Mesenteric fat pad (tissue), 1 donor: Measurements from ENCODE around the gene ABCC10. TPM values are rescaled to one million over a fixed set of nuclear protein-coding genes. Genes with fewer than 3 reads are reported as not detected.
"Not testable (repeated sequence)": the region's sequence is repeated elsewhere in the genome, so short reads cannot be mapped to it uniquely, and the experiment has no call there.

Experiments used
- DNase-seq: peaks from one replicate; pipeline ENCODE4 v3.0.0-alpha.2; 2020; ENCODE audit warnings: low spot score
- total RNA-seq: library from RNA; stranded (reverse); fragmentation: NEBNext Ultra II Directional; extraction: Animal tissue kit (Norgen Biotek cat#: 25700); gene quantifications from one replicate; pipeline ENCODE4 v1.2.1, GENCODE V29; 2021
- donor health status: DM: yes; HTN: yes; CAD: no.

The ABCC10 gene
- total RNA-seq, 1 donor from 2014 or later, result 22.0 TPM

DNA sequence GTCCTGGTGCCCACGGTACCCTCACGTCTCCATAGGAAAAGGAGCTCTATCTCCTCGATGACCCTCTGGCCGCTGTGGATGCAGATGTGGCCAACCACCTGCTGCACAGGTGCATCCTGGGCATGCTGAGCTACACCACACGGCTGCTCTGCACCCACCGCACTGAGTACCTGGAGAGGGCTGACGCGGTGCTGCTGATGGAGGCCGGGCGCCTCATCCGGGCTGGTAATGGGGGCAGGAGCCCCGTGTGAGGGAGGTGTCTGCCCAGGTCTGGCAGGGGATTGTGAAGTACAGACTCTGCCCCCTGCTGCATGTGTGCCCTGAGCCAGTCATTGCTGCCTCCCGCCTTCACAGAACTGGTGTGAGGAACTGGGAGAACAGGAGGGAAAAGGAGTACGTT is 15.6 kb downstream of the ABCC10 start:
- DNase-seq, result no peak

- no peak for DNase-seq
Observed at GRCh38 chr6:43444036-43444435, 16.7 kb downstream of the ABCC10 start.

GRCh38 chr6:43444582-43444981 is 17.2 kb downstream of the ABCC10 start:
- DNase-seq, result no peak

- DNase-seq, result no peak
Observed at GRCh38 chr6:43445576-43445975, 18.2 kb downstream of the ABCC10 start.

DNA sequence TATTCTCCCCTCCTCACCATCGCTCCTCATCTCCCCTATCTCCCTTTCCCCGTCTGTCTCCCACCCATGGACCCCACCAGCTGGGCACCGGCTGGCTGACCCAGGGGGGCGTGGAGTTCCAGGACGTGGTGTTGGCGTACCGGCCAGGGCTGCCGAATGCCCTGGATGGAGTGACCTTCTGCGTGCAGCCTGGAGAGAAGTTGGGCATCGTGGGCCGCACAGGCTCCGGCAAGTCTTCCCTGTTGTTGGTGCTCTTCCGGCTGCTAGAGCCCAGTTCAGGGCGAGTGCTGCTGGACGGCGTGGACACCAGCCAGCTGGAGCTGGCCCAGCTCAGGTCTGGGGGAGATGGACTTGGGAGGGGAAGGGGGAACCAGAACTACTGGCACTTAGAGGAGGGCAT is 20.3 kb downstream of the ABCC10 start:
- no peak for DNase-seq

DNA sequence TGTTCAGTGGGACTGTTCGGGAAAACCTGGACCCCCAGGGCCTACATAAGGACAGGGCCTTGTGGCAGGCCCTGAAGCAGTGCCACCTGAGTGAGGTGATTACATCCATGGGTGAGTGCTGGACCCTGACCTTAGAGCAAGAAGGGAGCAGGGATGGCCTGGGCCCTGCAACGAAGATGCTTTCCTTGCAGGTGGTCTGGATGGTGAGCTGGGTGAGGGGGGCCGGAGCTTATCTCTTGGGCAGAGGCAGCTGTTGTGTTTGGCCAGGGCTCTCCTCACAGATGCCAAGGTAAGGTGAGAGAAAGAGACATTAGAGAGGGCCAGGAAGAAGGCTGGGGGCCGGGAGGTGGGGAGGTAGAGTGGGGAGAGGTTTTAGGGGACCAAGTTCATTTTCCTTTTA is 21.6 kb downstream of the ABCC10 start:
- no peak for DNase-seq

GRCh38 chr6:43450699-43451131 is 23.4 kb downstream of the ABCC10 start:
- DNase-seq, result no peak

DNA sequence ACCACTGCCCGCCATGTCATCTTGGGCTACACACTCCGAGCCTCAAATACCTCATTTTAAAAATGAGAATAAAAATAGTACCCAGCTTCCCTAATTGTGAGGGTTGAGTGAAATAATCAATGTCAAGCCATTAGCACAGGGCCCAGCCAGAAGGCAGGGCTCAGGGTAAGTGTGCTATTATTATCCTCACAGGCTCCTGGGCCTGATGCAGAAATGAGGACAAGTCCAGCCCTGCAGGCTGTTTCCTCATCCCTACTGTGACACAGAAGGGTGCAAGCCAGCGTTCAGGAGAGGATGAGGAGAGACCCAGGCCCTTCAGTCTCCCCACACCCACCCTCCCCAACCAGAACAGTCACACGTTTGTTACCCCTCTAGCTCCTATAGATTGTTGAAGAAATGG is 24.0 kb downstream of the ABCC10 start:
- DNase-seq, result no peak

DNA sequence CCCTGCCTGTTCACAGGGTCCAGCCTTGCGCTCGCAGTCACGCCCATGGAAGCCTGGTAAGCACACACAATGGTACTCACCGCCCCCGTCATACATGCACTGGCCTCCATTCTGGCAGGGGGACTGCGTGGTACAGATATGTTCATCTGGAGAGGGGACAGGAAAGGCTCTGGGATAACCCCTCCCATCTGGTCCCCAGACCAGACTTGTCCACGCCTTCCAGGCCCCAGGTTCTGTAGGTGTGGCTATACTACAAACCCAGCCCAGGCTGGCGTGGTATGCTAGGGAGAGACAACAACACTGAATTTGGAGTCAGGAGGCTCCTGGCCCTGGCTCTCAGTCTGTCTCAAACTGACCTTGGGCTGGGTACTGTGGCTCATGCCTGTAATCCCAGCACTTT is 24.6 kb downstream of the ABCC10 start:
- DNase-seq, result no peak

DNA sequence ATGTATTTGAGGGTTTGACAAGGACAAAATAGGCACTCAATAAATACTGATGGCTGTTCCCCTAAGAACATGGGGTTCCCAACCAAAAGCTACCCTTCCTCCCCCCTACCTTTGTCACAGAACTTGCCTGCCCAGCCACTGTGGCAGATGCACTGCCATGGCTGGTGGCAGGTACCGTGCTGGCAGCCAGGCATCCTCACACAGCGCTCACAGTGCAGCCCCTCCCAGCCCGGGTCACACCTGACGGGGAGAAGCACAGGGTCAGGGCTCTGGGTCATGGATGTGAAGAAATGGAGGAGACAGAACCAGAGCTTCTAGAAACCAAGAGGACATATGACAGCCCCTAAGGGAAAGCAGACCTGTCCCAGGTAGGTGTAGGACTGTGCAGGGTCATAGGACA is 25.6 kb downstream of the ABCC10 start:
- no peak for DNase-seq

DNA sequence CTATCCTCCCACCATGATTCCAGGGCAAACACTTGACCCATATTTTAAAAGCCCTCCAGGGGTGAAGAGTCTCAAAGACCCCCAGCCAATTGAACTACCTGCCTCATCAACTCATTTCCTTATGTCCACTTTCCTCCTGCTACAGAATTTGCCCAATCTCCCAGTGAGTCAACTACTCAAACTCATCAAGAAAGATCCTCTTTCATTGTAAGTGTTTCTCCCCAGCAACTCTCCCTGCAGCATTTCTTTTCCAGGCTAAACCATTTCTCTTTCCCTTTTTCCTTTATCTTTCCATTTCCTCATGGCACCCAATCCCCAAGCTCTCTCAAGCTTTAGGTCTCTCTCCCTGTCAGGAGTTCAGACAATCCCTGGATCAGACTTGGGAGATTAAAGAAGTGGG is 26.5 kb downstream of the ABCC10 start:
- DNase-seq, result no peak

DNA sequence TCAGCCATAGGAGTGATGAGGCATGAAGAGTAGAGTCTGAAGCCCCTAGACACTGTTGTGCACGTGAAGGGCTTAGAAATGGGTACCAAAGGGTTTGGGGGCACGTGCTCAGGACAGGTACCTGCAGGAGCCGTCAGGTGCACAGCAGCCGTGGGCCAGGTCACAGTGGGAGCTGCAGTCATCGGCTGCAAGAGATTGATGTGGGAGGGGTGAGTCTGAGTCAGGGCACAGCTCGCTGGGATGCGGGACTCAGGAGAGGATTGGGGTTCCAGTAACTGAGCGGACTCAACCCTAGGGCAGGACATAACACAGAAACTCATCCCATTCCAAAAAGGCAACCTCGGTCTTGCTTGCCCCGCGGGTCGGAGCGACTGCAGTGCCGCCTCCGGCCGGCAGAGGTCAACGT is 27.0 kb downstream of the ABCC10 start:
- DNase-seq, result no peak

DNA sequence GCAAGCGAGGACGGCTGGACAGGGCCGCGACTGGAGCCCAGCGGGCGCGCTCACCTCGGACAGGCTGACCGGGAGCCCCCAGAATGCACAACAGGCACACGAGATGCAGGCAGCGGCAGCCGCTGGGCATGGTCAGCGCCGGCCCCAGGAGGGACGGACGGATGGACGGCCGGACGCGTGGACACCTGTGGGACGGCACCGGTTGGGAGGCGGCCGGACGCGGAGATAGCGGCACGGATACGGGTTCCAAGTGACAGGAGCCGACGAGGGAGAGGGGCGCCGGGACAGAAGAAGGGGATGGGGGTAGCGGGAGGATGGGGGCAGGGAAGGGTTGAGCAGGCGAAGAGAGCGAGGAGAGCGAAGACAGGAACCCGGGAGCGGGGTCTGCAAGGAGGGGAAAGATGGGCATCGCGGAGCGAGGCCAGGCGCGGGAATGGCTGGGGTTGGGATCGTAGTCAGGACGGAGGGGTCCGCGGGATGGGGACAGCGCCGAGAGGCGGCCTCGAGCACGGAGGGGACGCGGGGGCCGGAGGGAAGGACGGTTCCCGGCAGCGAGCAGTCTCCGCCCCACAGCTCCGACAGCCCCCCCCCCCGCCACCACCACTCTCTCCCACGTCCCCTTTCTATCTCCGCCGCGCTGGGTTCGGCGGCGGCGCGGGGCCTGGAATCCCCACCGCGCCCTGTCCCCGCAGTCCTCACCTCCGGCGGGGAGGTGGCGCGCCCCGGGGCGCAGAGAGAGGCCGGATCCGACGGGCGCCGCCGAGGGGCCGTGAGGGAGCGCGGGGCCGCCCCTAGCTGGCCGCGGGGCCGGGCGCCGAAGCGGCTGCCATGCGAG is 27.6 kb downstream of the ABCC10 start:
- peak; percentile 94 for DNase-seq

- DNase-seq, result no peak
Observed at GRCh38 chr6:43455531-43456428, 28.4 kb downstream of the ABCC10 start, which contains the start of gene DLK2. Gene DLK2 (minus strand): TSS chr6:43455548. CDS start chr6:43454825, 723 bp downstream.

DNA sequence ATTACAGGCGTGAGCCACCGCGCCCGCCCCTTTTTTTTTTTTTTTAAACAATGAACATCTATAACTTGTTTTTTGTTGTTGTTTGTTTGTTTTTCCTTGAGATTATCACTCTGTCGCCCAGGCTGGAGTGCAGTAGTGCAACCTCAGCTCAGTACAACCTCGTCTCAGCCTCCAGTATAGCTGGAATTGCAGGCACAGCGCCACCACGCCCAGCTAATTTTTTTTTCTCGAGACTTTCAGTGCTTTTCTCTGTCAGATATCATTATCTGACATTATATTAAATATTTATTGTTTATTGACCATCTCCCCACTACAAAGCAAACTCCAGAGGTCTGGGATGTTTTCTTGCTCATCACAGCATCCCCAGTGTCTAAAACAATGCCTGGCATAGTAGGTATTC is 30.3 kb downstream of the ABCC10 start:
- DNase-seq, result no peak

DNA sequence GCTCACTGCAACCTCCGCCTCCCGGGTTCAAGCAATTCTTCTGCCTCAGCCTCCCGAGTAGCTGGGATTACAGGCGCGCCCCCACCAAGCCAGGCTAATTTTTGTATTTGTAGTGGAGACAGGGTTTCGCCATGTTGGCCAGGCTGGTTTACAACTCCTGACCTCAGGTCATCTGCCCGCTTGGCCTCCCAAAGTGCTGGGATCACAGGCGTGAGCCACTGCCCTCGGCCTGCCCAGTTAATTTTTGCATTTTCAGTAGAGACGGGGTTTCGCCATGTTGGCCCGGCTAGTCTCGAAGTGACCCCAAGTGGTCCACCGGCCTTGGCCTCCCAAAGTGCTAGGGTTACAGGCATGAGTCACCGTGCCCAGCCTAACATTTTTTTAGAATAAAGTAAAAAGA is 30.8 kb downstream of the ABCC10 start:
- not testable (repeated sequence) for DNase-seq

GRCh38 chr6:43459535-43459934 is 32.2 kb downstream of the ABCC10 start:
- DNase-seq, result no peak

DNA sequence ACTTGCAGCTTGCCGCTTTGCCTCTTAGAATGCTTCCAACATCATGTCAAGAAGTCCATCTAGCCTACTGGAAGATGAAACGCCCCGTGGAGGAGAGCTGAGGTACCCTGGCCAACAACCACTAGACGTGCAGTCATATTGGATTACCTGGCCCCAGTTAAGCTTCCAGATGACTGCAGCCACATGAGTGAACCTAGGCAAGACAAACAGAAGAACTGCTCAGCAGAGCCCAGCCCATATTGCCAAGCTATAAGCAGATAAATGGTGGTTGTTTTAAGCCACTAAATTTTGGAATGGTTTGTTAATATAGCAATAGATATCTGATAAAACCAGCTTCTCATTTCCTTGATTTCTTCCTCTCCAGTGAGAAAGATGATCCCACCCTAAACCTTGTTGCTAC is 32.7 kb downstream of the ABCC10 start:
- no peak for DNase-seq

DNA sequence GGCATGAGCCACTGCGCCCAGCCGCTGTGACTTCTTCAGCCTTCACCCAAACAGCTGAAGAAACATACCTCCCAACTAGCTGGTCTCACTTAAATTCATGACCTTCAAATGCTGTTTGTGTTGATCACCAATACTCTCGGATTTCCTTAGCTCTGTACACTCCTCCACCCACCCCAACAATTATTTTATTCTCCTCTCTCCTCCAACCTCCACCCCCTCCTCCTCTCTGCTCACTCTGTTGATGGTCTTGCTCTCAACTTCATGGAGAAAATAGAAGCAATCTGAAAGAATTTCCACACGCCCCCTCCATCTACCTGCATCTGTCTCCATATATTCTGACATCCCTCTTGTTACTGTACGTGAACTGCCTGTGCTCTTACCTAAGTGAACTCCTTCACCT is 34.6 kb downstream of the ABCC10 start:
- DNase-seq, result no peak

DNA sequence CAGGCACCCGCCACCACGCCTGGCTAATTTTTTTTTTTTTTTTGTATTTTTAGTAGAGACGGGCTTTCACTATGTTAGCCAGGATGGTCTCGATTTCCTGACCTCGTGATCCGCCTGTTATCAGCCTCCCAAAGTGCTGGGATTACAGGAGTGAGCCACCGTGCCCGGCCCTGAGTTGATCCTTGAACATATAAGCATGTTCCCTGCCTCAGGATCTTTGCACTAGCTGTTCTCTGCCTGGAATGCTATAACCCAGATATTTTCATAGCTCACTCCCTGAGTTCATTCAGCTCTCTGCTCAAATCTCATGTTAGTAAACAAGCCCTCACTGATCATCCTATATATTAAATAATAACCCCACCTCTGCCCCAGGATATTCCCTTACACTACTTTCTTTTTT is 37.0 kb downstream of the ABCC10 start:
- DNase-seq, result no peak

DNA sequence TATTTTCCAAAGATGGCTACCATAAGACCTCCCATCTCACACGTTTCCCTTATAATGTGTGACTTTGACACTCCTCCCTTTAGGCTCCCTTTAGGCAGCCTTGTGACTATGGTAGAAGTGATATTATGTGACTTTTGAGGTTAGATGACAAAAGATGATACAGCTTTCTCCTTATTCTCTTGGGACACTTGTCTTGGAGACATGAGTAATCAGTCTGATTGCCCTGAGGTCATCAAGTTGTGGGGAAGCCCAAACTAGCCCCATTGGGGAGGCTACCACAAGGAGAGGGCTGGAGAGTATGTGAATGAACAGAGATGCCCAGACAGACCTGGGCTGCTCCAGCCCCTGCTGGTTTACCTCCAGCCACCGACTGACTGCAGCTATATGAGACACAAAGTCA is 38.6 kb downstream of the ABCC10 start:
- DNase-seq, result no peak

GRCh38 chr6:43467265-43467664 is 39.9 kb downstream of the ABCC10 start:
- DNase-seq, result not testable (repeated sequence)
